HG02981 (cell line): ENCODE data around the gene CFC1.
"Not testable (repeated sequence)": the region's sequence is repeated elsewhere in the genome, so short reads cannot be mapped to it uniquely, and the experiment has no call there.

Experiments used
- ATAC-seq: cut with Tn5 transposase; IDR thresholded peaks from one replicate; pipeline ENCODE4 v1.9.1; 2021; ENCODE audit warnings: mild to moderate bottlenecking, moderate library complexity; ENCODE audit not compliant: unreplicated experiment

The CFC1 gene

DNA sequence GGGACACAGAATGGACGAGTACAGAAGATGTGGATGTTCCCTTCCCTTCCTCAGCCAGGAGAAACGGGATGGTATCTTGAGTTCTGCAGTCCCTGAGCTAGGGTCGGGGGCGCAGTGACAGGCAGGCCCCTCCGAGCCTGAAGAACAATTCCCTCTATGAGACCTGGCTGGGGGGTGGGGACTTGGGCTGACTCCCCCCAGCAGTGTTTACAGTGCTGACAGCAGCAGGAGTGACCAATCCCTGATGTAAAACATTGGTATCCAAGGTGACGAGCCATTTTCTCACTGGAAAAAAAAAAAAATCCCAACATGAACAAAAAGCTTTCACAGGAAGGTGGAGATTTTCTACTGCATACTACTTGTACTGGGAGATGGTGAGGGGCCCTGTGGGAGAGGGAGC lies at the start of gene CFC1:
TSS of gene CFC1 (minus strand) at position 183 of the 400 bp plus-strand sequence. CDS start 288 bp downstream, outside the sequence.
- ATAC-seq = not testable (repeated sequence)

GRCh38 chr2:130641688-130642087 lies 42.3 kb upstream of the CFC1 start:
- ATAC-seq = not testable (repeated sequence)

DNA sequence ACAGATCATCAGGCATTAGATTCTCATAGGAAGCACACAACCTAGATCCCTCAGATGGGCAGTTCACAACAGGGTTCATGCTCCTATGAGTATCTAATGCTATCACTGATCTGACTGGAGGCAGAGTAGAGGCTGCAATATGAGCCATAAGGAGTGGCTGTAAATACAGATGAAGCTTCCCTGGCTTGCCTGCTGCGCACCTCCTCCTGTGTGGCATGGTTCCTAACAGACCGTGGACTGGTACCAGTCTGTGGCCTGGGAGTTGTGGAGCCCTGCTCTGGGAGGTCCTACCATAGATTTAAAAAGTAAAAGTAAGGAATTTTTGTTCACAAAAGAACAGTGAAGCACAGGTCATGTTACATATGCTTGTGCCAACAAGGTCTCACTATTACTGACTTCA lies 39.6 kb upstream of the CFC1 start:
- ATAC-seq = not testable (repeated sequence)

- not testable (repeated sequence) for ATAC-seq
Measured at GRCh38 chr2:130628784-130629475, 29.6 kb upstream of the CFC1 start.

GRCh38 chr2:130611140-130611539 lies 11.8 kb upstream of the CFC1 start, which contains the start of gene POTEJ:
Gene POTEJ (plus strand): TSS chr2:130611440. CDS start chr2:130611533, 93 bp downstream.
- ATAC-seq = not testable (repeated sequence)

DNA sequence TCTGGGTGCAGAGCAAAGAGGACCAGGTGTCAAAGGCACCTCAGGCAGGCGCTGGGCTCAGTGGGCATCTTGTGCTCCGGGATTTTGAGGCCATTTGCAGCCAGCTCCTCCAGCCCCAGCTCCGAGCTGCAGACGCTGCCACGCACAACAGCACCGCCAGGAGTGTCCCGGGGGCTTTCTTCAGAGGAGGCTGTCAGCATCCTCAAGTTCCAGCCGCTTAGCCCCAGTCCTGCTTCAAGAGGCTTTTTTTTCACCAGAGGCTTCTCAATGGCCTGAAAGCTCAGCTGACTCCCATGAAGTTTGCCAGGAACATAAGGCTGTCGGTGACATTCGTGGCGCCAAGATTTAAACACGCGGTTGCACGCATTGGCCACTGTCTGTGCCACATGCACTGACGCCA lies 11.1 kb upstream of the CFC1 start:
- not testable (repeated sequence) for ATAC-seq

DNA sequence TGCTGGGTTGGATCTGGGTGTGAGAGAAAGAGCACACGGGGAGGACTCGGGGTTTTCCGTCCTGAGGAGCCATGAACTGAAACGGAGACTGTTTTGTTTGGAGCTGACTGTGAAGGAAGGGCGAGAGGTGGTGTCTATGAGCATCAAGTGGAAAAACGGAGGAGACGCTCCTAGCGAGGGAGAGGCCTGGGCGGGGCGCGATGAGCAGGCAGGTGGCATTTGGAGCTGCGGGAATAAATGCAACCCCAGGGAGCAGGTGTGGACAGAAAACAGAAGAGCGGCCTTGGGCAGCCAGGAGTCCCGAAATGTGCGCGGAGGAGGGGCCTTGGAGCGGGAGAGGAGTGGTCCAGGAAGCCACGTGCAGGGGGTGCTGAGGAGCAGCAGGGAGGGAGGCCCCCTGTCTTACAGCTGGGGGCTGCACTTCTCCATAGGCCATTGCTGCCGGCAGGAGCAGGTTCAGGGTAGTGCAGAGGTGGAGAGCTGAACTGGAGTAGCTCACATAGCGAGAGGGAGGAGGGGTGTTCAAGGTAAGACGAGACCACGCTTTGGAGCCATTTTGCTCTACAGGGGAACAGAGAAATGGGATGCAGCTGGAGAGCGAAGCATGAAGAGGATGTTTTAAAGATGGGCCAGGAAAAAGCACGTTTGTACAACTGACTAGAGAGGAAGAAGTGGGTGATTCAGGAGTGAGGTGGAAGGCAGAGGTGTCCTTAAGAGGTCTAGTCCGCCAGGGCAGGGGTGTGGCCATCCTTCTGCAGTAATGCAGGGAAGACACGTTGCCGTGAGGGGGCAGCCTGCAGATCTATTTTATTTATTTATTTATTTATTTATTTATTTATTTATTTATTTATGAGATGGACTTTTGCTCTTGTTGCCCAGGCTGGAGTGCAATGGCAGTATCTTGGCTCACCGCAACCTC lies 9.9 kb upstream of the CFC1 start:
- ATAC-seq = not testable (repeated sequence)

- not testable (repeated sequence) for ATAC-seq
Measured at GRCh38 chr2:130608276-130609001, 9.1 kb upstream of the CFC1 start.

DNA sequence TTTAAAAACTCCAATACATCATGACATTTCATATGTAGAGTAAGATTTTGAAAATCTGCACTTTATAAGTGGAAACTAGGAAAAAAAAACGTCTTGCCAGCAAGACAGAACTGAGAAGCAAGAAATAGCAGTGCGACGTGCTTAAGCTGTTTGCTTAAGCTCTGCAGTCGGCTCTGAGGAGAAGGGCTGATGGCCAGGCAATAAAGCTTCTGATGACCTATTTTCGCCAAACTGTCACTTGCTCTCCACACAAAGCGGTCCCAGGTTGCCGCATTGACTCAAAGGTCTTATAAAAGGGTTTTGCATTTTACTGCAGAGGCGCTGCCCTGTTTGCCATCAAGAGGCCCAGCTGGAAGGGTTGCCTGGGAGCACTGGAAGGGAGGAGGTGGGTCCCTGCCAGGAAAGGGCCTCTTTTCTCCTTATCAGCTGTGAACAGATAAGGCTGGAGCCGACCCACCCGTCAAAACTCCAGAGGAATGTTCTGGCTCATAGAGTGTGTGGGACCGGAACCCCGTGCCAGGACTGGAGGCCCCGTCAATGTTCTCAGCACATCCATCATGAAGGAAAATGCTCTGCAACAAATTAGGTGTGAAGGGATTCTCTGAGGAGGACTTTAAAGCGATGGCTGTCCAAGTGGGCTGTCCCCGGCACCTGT lies 2.4 kb upstream of the CFC1 start:
- not testable (repeated sequence) for ATAC-seq

GRCh38 chr2:130599926-130600325 lies 551 bp upstream of the CFC1 start:
- not testable (repeated sequence) for ATAC-seq

DNA sequence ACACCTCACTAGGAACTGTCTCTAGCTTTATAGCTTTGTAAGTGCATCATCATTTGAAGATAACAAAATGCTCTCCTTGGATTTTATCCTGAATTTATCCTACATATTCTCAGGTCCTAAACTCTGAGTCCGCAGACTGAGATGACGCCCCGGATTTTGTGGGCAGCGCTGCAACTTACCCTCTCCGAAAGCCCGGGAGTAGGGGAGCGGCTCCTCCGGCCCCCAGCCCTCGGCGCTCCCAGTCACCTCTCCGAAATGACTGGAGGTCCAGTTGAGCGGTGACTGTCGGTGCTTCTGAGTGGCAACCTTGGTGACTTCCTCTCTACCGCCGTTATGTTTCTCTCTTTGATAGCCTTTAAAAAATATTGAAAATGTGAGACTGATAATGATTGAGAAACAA lies 912 bp downstream of the CFC1 start:
- ATAC-seq = not testable (repeated sequence)

- not testable (repeated sequence) for ATAC-seq
Measured at GRCh38 chr2:130597994-130598393, 1.4 kb downstream of the CFC1 start.

DNA sequence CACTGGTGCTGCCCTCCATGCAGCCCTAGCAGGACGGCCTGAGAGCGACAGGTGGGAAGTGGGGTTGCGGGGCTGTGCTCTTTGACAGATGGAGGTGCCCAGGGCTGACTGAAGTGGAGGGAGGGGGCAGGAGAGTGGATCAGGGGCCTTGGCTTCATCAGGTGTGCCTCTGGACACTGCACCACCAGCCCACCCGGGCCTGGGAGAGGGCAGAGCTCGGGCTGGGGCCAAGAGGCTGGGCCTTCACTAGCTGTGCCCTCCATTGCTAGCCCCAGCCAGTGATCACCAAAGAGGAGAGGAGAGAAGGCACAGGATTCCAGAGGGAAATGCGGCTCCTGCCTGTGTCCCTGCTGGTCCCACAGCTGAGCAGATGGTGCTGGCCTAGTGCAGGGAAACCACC lies 2.6 kb downstream of the CFC1 start:
- ATAC-seq = not testable (repeated sequence)

DNA sequence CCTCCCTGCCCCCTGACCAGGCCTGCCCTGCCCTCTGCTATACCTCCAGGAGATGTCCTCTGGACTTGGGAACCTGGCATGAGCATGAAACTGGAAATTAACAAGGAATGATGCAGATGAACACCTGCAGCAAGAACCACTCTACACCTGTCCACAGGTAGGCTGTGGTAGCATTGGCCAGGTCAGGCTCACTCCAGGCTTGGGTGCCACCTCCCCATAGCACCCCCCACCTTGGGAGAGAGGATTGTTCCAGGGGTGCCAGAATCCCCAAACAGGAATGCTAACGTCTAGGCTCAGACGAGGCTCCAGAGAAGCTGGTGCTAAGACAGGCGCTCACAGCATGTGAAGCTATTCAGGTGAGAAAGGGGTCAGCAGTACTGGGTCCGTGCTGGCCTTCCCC lies 5.4 kb downstream of the CFC1 start:
- ATAC-seq = not testable (repeated sequence)

DNA sequence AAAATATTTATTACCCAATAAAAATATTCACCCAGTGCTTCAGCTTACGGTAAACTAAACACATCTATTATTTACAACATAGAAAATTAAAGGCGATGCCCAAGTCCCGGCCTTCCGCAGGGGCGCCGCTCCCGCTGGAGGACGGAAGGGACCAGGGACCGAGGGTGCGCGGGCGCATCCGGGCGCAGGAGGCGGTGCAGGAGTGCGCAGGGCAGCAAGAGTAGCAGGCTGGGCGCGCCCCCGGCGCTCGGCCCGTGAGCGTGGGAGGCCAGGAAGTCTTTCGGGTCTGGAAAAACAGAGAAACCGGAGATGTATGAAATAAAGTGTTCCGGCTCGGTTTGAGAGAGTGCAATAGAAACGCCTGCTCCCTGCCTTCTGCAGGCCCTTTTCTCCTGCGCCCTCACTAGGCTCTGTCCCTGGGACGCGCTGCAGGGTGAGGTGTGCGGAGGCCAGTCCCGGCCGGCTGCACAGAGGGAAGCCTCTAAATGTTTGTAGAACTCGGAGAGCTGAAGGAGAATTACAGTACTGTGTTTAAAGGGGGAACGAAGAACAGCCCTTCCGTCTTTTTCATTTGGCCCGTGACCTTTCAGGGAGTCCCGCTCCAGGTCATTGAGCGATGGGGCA lies 6.5 kb downstream of the CFC1 start:
- ATAC-seq = not testable (repeated sequence)

- ATAC-seq = not testable (repeated sequence)
Measured at GRCh38 chr2:130590842-130591359, 8.5 kb downstream of the CFC1 start.

DNA sequence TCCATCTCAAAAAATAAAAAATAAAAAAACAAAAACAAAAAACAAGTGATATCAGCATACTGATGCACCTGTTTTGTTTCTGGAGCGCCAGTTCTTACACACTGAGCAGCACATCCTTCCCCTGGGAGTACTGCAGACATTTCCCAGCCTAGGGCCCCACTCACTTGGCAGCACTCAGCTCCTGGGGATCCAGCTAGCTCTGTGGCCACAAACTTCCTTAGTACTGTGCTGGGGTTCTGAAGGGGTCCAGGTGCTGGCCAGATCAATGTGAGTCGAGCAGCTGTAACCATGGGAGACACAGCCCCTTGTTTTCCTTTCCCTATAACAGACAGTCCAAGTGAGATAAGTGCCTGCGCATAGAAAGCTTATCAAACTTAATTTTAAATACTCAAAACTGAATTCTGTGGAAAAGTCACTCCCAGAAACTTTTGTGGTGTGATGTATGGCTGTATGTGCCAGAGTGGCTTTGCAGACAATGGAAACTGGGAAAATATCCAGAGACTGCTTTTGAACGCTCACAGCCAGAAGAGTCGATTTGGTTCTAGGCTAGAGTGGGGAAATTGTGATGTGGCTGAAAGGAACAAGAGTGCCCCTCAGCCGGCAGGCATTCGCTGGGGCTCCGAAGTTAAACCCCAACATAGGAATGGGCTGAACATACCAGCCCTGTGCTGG lies 9.1 kb downstream of the CFC1 start:
- ATAC-seq = not testable (repeated sequence)

- peak; percentile 64 for ATAC-seq
Measured at GRCh38 chr2:130588688-130589458, 10.5 kb downstream of the CFC1 start.
